ENCODE measurements around the gene ADGRV1.

Gene ADGRV1

GRCh38 chr5:90558344-90559192 lies at the start of gene ADGRV1:
TSS of gene ADGRV1 (plus strand) at chr5:90558797. CDS start at chr5:90558896, 99 bp downstream.
- DNase-seq, result peak; percentile 28

- DNase-seq, result no peak
Observed at GRCh38 chr5:90510438-90510837, 48.2 kb upstream of the ADGRV1 start.

- DNase-seq, result no peak
Observed at GRCh38 chr5:90514520-90514919, 44.1 kb upstream of the ADGRV1 start.

GRCh38 chr5:90518661-90519060 lies 39.9 kb upstream of the ADGRV1 start:
- no peak for DNase-seq

GRCh38 chr5:90519081-90519480 lies 39.5 kb upstream of the ADGRV1 start:
- DNase-seq, result no peak

GRCh38 chr5:90528601-90529193 lies 29.9 kb upstream of the ADGRV1 start:
- peak; percentile 30 for DNase-seq

- peak; percentile 97 for DNase-seq
Observed at GRCh38 chr5:90529194-90529938, 29.2 kb upstream of the ADGRV1 start, which contains the start of gene LYSMD3. TSS of gene LYSMD3 (minus strand) at chr5:90529584. CDS start at chr5:90525289, 4,295 bp downstream.

GRCh38 chr5:90529939-90530677 lies 28.5 kb upstream of the ADGRV1 start:
- peak; percentile 64 for DNase-seq

- no peak for DNase-seq
Observed at GRCh38 chr5:90530736-90531487, 27.7 kb upstream of the ADGRV1 start.

GRCh38 chr5:90533794-90534193 lies 24.8 kb upstream of the ADGRV1 start:
- no peak for DNase-seq

- no peak for DNase-seq
Observed at GRCh38 chr5:90534922-90535321, 23.7 kb upstream of the ADGRV1 start.

- no peak for DNase-seq
Observed at GRCh38 chr5:90542827-90543519, 15.6 kb upstream of the ADGRV1 start.

GRCh38 chr5:90545511-90545910 lies 13.1 kb upstream of the ADGRV1 start:
- no peak for DNase-seq

GRCh38 chr5:90546216-90546837 lies 12.3 kb upstream of the ADGRV1 start:
- DNase-seq, result no peak

- DNase-seq, result no peak
Observed at GRCh38 chr5:90547072-90547536, 11.5 kb upstream of the ADGRV1 start.

- DNase-seq, result no peak
Observed at GRCh38 chr5:90548069-90548593, 10.5 kb upstream of the ADGRV1 start.

- no peak for DNase-seq
Observed at GRCh38 chr5:90549223-90549622, 9.4 kb upstream of the ADGRV1 start.

GRCh38 chr5:90549729-90550275 lies 8.8 kb upstream of the ADGRV1 start:
- no peak for DNase-seq

- DNase-seq, result no peak
Observed at GRCh38 chr5:90550963-90551362, 7.6 kb upstream of the ADGRV1 start.

- DNase-seq, result no peak
Observed at GRCh38 chr5:90551376-90551775, 7.2 kb upstream of the ADGRV1 start.
